ENCODE measurements around the gene ZMYND8.

DNA sequence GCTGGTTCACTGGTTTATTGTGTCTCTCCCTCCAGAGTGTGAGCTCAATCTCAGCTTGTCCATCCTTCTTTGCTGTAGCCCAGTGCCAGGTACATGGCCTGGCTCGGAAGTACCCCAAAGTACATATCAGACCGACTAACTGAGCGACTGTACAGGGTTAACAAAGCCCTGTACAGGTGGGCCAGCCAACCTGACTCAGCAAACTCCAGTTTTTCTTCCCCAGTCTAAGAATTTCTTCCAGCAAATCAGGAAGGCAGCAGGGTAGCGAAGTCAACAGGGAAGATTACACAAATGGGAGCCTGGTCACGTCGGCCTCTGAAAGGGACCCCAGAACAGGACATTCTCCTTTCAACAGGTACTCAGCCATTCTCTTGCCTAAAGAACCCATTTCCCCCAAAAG, 31.3 kb downstream of the ZMYND8 start:
- TF ChIP-seq, protein P1, sequence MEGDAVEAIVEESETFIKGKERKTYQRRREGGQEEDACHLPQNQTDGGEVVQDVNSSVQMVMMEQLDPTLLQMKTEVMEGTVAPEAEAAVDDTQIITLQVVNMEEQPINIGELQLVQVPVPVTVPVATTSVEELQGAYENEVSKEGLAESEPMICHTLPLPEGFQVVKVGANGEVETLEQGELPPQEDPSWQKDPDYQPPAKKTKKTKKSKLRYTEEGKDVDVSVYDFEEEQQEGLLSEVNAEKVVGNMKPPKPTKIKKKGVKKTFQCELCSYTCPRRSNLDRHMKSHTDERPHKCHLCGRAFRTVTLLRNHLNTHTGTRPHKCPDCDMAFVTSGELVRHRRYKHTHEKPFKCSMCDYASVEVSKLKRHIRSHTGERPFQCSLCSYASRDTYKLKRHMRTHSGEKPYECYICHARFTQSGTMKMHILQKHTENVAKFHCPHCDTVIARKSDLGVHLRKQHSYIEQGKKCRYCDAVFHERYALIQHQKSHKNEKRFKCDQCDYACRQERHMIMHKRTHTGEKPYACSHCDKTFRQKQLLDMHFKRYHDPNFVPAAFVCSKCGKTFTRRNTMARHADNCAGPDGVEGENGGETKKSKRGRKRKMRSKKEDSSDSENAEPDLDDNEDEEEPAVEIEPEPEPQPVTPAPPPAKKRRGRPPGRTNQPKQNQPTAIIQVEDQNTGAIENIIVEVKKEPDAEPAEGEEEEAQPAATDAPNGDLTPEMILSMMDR (IDR thresholded peaks at IDR 0.05) = no peak
- TF ChIP-seq POLR2A (IDR thresholded peaks at IDR 0.05) (no peak), EP300 (IDR thresholded peaks at IDR 0.05) (no peak)
